Loucy (cell line): Measurements from ENCODE around the gene NAA50.

Experiments used
- CTCF ChIP-seq: fragments of 200-600 bp; sonication (generic); conservative IDR thresholded peaks from 2 replicates; pipeline ENCODE4 v1.5.1; 2014; ENCODE audit warnings: mild to moderate bottlenecking, antibody characterized with exemption, low read length
- EZH2phosphoT487 ChIP-seq: fragments of 200-600 bp; IDR thresholded peaks from 2 replicates; pipeline ENCODE4 v1.6.1; 2018; ENCODE audit warnings: antibody characterized with exemption, mild to moderate bottlenecking, moderate library complexity, borderline replicate concordance

- TF ChIP-seq EZH2phosphoT487 (no peak), CTCF (no peak)
Measured at GRCh38 chr3:113728661-113729060, 17.4 kb downstream of the NAA50 start.
